Stimulated activated CD8-positive, alpha-beta memory T cell treated with anti-CD3 and anti-CD28 coated beads, Interleukin-4, amount 100 ng/mL, for 24 hours (primary cell): Measurements from ENCODE around the gene NPEPL1.

Experiments used
- DNase-seq: peaks from one replicate; pipeline ENCODE4 v3.0.0-alpha.2; 2020; ENCODE audit warnings: low read depth

The NPEPL1 gene

GRCh38 chr20:58762120-58762519, 69.5 kb downstream of the NPEPL1 start:
- DNase-seq: no peak

- DNase-seq: no peak
These were observed 70.5 kb downstream of the NPEPL1 start for GRCh38 chr20:58763076-58763475.
